Measurements from ENCODE around the gene TRAPPC3.
A peak's percentile ranks its signal among the peaks of the same experiment; 100 is the strongest.
"Not testable (repeated sequence)": the region's sequence is repeated elsewhere in the genome, so short reads cannot be mapped to it uniquely, and the experiment has no call there.

TRAPPC3 gene

DNA sequence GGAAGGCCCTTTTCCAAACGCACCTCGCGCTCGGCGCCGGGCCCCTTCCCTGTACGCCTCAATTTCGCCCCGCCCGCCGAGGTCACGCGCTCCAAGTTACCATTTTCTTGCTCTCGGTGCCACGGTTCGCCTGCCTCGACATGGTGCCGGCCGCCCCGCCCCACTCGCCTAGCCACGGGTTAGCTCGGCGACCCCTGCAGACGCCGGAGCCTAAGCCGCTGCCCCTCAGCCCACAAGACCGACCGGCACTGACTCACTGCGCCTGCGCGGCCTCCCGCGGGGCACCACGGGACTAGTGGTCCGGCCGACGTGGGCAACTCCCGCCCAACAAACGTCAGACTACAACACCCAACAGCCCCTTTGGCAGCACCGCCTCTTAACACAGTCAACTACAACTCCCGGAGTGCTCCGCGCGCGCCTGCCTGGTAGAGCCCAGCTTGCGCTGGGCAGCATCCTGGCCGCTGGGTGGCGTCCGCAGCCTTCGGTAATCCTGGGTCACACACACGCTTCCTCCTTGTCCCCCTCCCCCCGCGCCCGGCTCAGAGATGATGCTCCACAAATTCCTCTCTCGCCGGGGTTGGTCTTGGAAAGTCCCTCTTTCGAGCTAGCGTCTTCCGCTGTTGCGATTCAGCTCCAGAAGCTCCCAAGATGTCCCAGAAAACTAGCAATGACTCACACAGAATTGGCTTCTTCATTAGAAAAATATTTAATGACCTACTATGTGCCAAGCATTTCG is at the start of gene TRAPPC3:
Gene TRAPPC3, minus strand, starts transcription at position 250 of the 736 bp plus-strand sequence. Its CDS starts 108 bp downstream, at position 142.
- peak; percentile 99 for DNase-seq (ENCODE audit: low read depth)
- TF ChIP-seq, protein P1, sequence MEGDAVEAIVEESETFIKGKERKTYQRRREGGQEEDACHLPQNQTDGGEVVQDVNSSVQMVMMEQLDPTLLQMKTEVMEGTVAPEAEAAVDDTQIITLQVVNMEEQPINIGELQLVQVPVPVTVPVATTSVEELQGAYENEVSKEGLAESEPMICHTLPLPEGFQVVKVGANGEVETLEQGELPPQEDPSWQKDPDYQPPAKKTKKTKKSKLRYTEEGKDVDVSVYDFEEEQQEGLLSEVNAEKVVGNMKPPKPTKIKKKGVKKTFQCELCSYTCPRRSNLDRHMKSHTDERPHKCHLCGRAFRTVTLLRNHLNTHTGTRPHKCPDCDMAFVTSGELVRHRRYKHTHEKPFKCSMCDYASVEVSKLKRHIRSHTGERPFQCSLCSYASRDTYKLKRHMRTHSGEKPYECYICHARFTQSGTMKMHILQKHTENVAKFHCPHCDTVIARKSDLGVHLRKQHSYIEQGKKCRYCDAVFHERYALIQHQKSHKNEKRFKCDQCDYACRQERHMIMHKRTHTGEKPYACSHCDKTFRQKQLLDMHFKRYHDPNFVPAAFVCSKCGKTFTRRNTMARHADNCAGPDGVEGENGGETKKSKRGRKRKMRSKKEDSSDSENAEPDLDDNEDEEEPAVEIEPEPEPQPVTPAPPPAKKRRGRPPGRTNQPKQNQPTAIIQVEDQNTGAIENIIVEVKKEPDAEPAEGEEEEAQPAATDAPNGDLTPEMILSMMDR (conservative IDR thresholded peaks at IDR 0.05; ENCODE audit: control insufficient read depth, insufficient read depth, low read depth, low read length) = peak; percentile 88
- peak within 1 kb of the TSS; percentile 88 for H3K4me3 ChIP-seq (ENCODE audit: control insufficient read depth, low read depth, low read length)

DNA sequence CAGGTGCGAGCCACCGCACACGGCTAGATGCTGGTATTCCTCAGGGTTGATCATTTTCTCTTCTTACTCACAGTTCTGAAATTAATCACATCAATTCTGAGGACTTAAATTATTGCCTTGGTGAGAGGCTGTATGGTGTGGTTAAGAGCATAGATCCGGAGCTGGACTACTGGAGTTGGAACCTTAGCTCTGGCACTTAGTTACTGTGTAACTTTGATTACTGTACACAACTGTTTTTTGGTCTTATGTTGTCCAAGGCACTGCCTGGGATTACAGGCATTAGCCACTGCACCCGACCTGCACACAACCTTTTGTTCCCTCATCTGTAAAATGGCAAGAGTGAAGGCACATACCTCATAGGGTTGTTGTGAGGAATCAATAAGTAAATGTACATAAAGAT is 49.4 kb upstream of the TRAPPC3 start:
- no peak overlapping the region for H3K4me3 ChIP-seq (ENCODE audit: control insufficient read depth, low read depth, low read length)
- DNase-seq (ENCODE audit: low read depth) = no peak
- TF ChIP-seq, protein P1 (conservative IDR thresholded peaks at IDR 0.05; ENCODE audit: control insufficient read depth, insufficient read depth, low read depth, low read length) = no peak

GRCh38 chr1:36196805-36197204 is 47.5 kb upstream of the TRAPPC3 start:
- not testable (repeated sequence) for DNase-seq (ENCODE audit: low read depth); H3K4me3 ChIP-seq (ENCODE audit: control insufficient read depth, low read depth, low read length)

- TF ChIP-seq, protein P1 (conservative IDR thresholded peaks at IDR 0.05; ENCODE audit: control insufficient read depth, insufficient read depth, low read depth, low read length) = peak; percentile 92
- no peak overlapping the region for H3K4me3 ChIP-seq (ENCODE audit: control insufficient read depth, low read depth, low read length)
- DNase-seq (ENCODE audit: low read depth) = peak; percentile 92
Observed at GRCh38 chr1:36187800-36188593, 38.7 kb upstream of the TRAPPC3 start.

GRCh38 chr1:36183309-36183856 is 34.1 kb upstream of the TRAPPC3 start:
- DNase-seq (ENCODE audit: low read depth) = peak; percentile 33
- TF ChIP-seq, protein P1 (conservative IDR thresholded peaks at IDR 0.05; ENCODE audit: control insufficient read depth, insufficient read depth, low read depth, low read length) = no peak
- H3K4me3 ChIP-seq (ENCODE audit: control insufficient read depth, low read depth, low read length) = no peak overlapping the region

GRCh38 chr1:36182734-36183133 is 33.4 kb upstream of the TRAPPC3 start:
- TF ChIP-seq, protein P1 (conservative IDR thresholded peaks at IDR 0.05; ENCODE audit: control insufficient read depth, insufficient read depth, low read depth, low read length) = no peak
- H3K4me3 ChIP-seq (ENCODE audit: control insufficient read depth, low read depth, low read length) = no peak overlapping the region
- no peak for DNase-seq (ENCODE audit: low read depth)

DNA sequence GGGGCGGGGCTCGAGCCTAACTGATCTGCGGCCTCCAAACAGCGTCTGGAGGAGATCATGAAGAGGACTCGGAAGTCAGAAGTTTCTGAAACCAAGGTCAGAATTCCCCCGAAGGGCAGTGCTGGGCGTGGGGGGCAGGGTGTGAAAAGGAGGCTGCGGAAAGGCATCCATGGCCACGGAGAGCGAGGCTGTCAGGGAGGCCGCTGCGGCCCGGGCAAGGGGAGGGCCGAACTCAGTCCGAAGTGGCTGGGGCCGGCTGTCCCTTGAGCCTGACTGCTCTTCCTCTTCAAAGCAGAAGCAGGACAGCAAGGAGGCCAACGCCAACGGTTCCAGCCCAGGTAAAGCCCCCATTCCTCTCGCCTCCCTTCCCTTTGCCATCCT is 29.9 kb upstream of the TRAPPC3 start:
- TF ChIP-seq, protein P1 (conservative IDR thresholded peaks at IDR 0.05; ENCODE audit: control insufficient read depth, insufficient read depth, low read depth, low read length) = no peak
- no peak for DNase-seq (ENCODE audit: low read depth)
- H3K4me3 ChIP-seq (ENCODE audit: control insufficient read depth, low read depth, low read length) = no peak overlapping the region
